Measurements from ENCODE around the gene PITX2. TPM values are rescaled to one million over a fixed set of nuclear protein-coding genes. Genes with fewer than 3 reads are reported as not detected.

Gene PITX2
- total RNA-seq, 1 donor from 2014 or later = 0.26 TPM

GRCh38 chr4:110627977-110628662, 5.2 kb upstream of the PITX2 start:
- TF ChIP-seq, protein P1, sequence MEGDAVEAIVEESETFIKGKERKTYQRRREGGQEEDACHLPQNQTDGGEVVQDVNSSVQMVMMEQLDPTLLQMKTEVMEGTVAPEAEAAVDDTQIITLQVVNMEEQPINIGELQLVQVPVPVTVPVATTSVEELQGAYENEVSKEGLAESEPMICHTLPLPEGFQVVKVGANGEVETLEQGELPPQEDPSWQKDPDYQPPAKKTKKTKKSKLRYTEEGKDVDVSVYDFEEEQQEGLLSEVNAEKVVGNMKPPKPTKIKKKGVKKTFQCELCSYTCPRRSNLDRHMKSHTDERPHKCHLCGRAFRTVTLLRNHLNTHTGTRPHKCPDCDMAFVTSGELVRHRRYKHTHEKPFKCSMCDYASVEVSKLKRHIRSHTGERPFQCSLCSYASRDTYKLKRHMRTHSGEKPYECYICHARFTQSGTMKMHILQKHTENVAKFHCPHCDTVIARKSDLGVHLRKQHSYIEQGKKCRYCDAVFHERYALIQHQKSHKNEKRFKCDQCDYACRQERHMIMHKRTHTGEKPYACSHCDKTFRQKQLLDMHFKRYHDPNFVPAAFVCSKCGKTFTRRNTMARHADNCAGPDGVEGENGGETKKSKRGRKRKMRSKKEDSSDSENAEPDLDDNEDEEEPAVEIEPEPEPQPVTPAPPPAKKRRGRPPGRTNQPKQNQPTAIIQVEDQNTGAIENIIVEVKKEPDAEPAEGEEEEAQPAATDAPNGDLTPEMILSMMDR (IDR thresholded peaks at IDR 0.05; ENCODE audit: insufficient read depth, low read length, severe bottlenecking) = no peak
- Histone ChIP-seq H3K36me3 (ENCODE audit: control insufficient read depth, insufficient read depth, low read length) (no peaks in the 10 kb centered on the region), H3K4me3 (ENCODE audit: low read depth, low read length) (no peak overlapping the region), H3K27me3 (ENCODE audit: control insufficient read depth, insufficient read depth, low read length) (peaks cover 83% of the 10 kb centered on the region)
- FAIRE-seq (no peak), DNase-seq (ENCODE audit: low read depth) (no peak)

DNA sequence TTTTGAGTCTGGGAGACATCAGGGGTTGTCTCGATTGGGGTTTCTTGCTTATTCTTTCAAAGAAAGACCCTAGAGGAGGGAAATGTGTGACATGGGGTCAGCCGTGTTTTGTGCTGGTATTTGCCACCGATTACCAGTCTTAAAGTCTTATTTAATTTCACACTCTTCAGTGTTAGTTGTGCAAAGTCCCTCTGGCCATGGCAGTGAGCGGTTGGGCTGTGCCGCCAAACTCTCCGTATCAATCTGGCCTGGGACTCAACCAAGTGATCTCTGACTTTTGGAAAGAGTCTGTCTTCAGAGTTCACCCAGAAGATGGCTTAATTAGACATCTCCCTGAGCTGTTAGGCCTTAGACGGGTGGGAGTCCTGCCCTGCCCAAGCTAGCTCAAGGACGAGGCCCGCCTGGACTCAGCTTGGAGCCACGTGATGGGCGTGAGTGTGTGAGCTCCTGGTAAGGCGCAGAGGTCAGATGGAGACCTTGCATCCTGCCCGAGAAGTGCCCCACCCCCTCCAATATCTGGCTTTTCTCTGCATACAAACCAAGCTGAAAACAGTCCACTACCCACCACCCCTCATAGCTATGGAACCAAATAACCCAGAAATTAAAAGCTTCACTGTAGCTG, 3.8 kb upstream of the PITX2 start:
- TF ChIP-seq, protein P1 (IDR thresholded peaks at IDR 0.05; ENCODE audit: insufficient read depth, low read length, severe bottlenecking) = no peak
- FAIRE-seq (no peak), DNase-seq (ENCODE audit: low read depth) (no peak)
- Histone ChIP-seq H3K36me3 (ENCODE audit: control insufficient read depth, insufficient read depth, low read length) (no peaks in the 10 kb centered on the region), H3K4me3 (ENCODE audit: low read depth, low read length) (no peak overlapping the region), H3K27me3 (ENCODE audit: control insufficient read depth, insufficient read depth, low read length) (peaks cover 83% of the 10 kb centered on the region)

- TF ChIP-seq, protein P1 (IDR thresholded peaks at IDR 0.05; ENCODE audit: insufficient read depth, low read length, severe bottlenecking) = no peak
- Histone ChIP-seq H3K4me3 (ENCODE audit: low read depth, low read length) (no peak overlapping the region), H3K27me3 (ENCODE audit: control insufficient read depth, insufficient read depth, low read length) (peaks cover 86% of the 10 kb centered on the region), H3K36me3 (ENCODE audit: control insufficient read depth, insufficient read depth, low read length) (no peaks in the 10 kb centered on the region)
- FAIRE-seq = no peak
- DNase-seq (ENCODE audit: low read depth) = no peak
Observed at GRCh38 chr4:110625576-110626257, 2.8 kb upstream of the PITX2 start.

DNA sequence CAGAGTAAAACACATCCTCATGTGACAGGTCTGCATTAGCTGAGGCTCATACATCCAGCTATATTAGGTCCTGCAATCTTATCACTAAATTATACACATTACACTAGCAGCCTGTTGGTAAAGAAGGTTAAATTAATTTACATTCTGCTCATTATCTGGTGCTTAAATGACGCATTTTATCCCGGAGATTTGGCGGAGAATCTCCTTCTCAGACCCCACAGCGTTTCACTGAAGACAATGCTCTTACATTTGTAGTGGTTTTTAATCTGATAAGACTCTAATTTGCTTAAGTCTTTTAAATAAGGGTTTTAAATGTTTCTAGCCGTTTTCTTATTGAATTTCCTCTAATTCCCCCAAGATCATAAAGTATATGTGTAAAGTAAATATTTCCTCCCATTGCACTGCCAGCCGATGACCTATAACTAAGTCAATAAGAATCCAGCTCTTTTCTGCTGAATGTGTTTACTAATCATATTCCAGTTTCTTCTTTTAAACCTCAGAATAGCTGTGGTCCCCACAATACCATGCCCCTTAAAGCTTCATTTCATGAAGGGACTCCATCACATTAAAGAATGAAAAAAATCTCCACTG, 2.1 kb upstream of the PITX2 start:
- no peak for DNase-seq (ENCODE audit: low read depth)

GRCh38 chr4:110624398-110624780, 1.5 kb upstream of the PITX2 start:
- H3K27me3 ChIP-seq (ENCODE audit: control insufficient read depth, insufficient read depth, low read length) = peaks cover 82% of the 10 kb centered on the region
- FAIRE-seq = no peak

More for the DNA sequence above, 2.1 kb upstream of the PITX2 start:
- Histone ChIP-seq H3K36me3 (ENCODE audit: control insufficient read depth, insufficient read depth, low read length) (no peaks in the 10 kb centered on the region), H3K27me3 (ENCODE audit: control insufficient read depth, insufficient read depth, low read length) (peaks cover 82% of the 10 kb centered on the region), H3K4me3 (ENCODE audit: low read depth, low read length) (no peak overlapping the region)
- FAIRE-seq = no peak
- TF ChIP-seq, protein P1 (IDR thresholded peaks at IDR 0.05; ENCODE audit: insufficient read depth, low read length, severe bottlenecking) = no peak

More at GRCh38 chr4:110624398-110624780, 1.5 kb upstream of the PITX2 start:
- no peaks in the 10 kb centered on the region for H3K36me3 ChIP-seq (ENCODE audit: control insufficient read depth, insufficient read depth, low read length)
- no peak for DNase-seq (ENCODE audit: low read depth)
- TF ChIP-seq, protein P1 (IDR thresholded peaks at IDR 0.05; ENCODE audit: insufficient read depth, low read length, severe bottlenecking) = no peak
- H3K4me3 ChIP-seq (ENCODE audit: low read depth, low read length) = no peak overlapping the region
